ENCODE results near the gene BUD31. TPM values are rescaled to one million over a fixed set of nuclear protein-coding genes. Genes with fewer than 3 reads are reported as not detected.

BUD31 gene
- total and polyA plus RNA-seq, 4 donors: 18.5 to 55.9 (median 32.0) TPM

DNA sequence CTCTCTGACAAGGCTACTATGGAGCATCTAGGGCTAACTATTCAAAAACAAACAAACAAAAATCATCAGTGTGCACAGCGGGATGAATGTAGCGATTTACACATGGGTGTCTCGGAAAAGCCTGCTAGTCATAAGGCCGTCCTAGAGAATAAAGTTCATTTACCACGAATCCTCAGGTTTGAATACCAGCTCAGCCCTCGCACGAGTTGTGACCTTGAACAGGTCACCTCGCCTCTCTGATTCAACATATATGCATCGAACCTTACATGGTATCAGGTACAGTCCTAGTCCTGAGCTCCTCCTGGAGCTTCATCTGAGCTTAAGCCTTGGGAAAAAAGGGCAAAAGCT, 56.6 kb downstream of the BUD31 start:
- no peak for DNase-seq (ENCODE audit: low spot score)
- Histone ChIP-seq H3K27ac (ENCODE audit: low read depth in 1 of 2, low read length in 2 of 2) (peak overlapping the region; percentile 78 to 87), H3K27me3 (ENCODE audit: control insufficient read depth in 4 of 4, insufficient read depth in 4 of 4, low read length in 3 of 4) (no peaks in the 10 kb centered on the region), H3K9ac (ENCODE audit: low read depth in 1 of 2, low read length in 2 of 2) (peak overlapping the region; percentile 59 to 96), H3K4me3 (ENCODE audit: low read depth in 1 of 3, low read length in 3 of 3) (peak overlapping the region; percentile 70 to 99 (median 84)), H3K36me3 (ENCODE audit: control insufficient read depth in 4 of 4, insufficient read depth in 3 of 4, low read depth in 1 of 4, low read length in 3 of 4) (peaks cover 0 to 7% (median 4%) of the 10 kb centered on the region in 4 donors), H3K4me1 (ENCODE audit: control insufficient read depth in 4 of 4, insufficient read depth in 4 of 4, low read length in 3 of 4) (peaks cover 3 to 29% (median 14%) of the 10 kb centered on the region in 4 donors), H3K9me3 (ENCODE audit: control insufficient read depth in 4 of 4, low read length in 3 of 4) (no peaks in the 10 kb centered on the region)
- 3% methylated on average over 9 of the region's 9 CpGs for WGBS
- TF ChIP-seq HNF4A (conservative IDR thresholded peaks at IDR 0.05): peak in 1 of 2 donors; percentile 14
- no peak for TF ChIP-seq HNF4G (IDR thresholded peaks at IDR 0.05)
- no peak for TF ChIP-seq RXRA (IDR thresholded peaks at IDR 0.05)

GRCh38 chr7:99468336-99468918, 59.7 kb downstream of the BUD31 start:
- peaks cover 3 to 28% (median 18%) of the 10 kb centered on the region in 4 donors for H3K4me1 ChIP-seq (ENCODE audit: control insufficient read depth in 4 of 4, insufficient read depth in 4 of 4, low read length in 3 of 4)
- TF ChIP-seq ATF3 (IDR thresholded peaks at IDR 0.05): no peak
- TF ChIP-seq HNF4A (conservative IDR thresholded peaks at IDR 0.05): no peak
- no peak for TF ChIP-seq RXRA (IDR thresholded peaks at IDR 0.05)
- no peak for TF ChIP-seq RAD21 (IDR thresholded peaks at IDR 0.05)
- TF ChIP-seq SP1 (IDR thresholded peaks at IDR 0.05): no peak
- no peak for TF ChIP-seq JUND (IDR thresholded peaks at IDR 0.05)
- no peak for TF ChIP-seq MAX (IDR thresholded peaks at IDR 0.05)
- no peak for TF ChIP-seq TAF1 (conservative IDR thresholded peaks at IDR 0.05)
- no peak for TF ChIP-seq GABPA (IDR thresholded peaks at IDR 0.05 in 1 of 2, conservative IDR thresholded peaks at IDR 0.05 in 1 of 2)
- no peak for TF ChIP-seq NR2F2 (IDR thresholded peaks at IDR 0.05)
- no peak for TF ChIP-seq CTCF (IDR thresholded peaks at IDR 0.05; ENCODE audit: low read depth, low read length, missing input control)
- no peak for TF ChIP-seq FOXA1 (IDR thresholded peaks at IDR 0.05)
- TF ChIP-seq FOXA2 (IDR thresholded peaks at IDR 0.05): no peak
- no peak for TF ChIP-seq YY1 (IDR thresholded peaks at IDR 0.05)
- no peak for TF ChIP-seq EGR1 (IDR thresholded peaks at IDR 0.05; ENCODE audit: low read depth in 2 of 2)
- TF ChIP-seq REST (IDR thresholded peaks at IDR 0.05): no peak
- no peak for TF ChIP-seq HNF4G (IDR thresholded peaks at IDR 0.05)
- TF ChIP-seq, protein P1, sequence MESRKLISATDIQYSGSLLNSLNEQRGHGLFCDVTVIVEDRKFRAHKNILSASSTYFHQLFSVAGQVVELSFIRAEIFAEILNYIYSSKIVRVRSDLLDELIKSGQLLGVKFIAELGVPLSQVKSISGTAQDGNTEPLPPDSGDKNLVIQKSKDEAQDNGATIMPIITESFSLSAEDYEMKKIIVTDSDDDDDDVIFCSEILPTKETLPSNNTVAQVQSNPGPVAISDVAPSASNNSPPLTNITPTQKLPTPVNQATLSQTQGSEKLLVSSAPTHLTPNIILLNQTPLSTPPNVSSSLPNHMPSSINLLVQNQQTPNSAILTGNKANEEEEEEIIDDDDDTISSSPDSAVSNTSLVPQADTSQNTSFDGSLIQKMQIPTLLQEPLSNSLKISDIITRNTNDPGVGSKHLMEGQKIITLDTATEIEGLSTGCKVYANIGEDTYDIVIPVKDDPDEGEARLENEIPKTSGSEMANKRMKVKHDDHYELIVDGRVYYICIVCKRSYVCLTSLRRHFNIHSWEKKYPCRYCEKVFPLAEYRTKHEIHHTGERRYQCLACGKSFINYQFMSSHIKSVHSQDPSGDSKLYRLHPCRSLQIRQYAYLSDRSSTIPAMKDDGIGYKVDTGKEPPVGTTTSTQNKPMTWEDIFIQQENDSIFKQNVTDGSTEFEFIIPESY (IDR thresholded peaks at IDR 0.05): no peak
- H3K9ac ChIP-seq (ENCODE audit: low read depth in 1 of 2, low read length in 2 of 2): no peak overlapping the region
- no peak overlapping the region for H3K27ac ChIP-seq (ENCODE audit: low read depth in 1 of 2, low read length in 2 of 2)
- no peak for DNase-seq (ENCODE audit: low spot score)
- H3K27me3 ChIP-seq (ENCODE audit: control insufficient read depth in 4 of 4, insufficient read depth in 4 of 4, low read length in 3 of 4): no peaks in the 10 kb centered on the region
- H3K36me3 ChIP-seq (ENCODE audit: control insufficient read depth in 4 of 4, insufficient read depth in 3 of 4, low read depth in 1 of 4, low read length in 3 of 4): peaks cover 0 to 4% (median 2%) of the 10 kb centered on the region in 4 donors
- H3K4me3 ChIP-seq (ENCODE audit: low read depth in 1 of 3, low read length in 3 of 3): no peak overlapping the region
- H3K9me3 ChIP-seq (ENCODE audit: control insufficient read depth in 4 of 4, low read length in 3 of 4): no peaks in the 10 kb centered on the region
- 84% methylated on average over 29 of the region's 29 CpGs for whole genome bisulfite sequencing

Measured in liver (tissue), 9 donors.